Osteoblast (primary cell): Measurements from ENCODE around the gene MYCL. TPM values are rescaled to one million over a fixed set of nuclear protein-coding genes. Genes with fewer than 3 reads are reported as not detected.
A peak's percentile ranks its signal among the peaks of the same experiment; 100 is the strongest.

Experiments
- DNase-seq: peaks from one replicate; pipeline ENCODE4 v3.0.0; 2011; ENCODE audit warnings: low spot score, mixed read lengths; ENCODE audit not compliant: insufficient read length; ENCODE audit errors: missing footprints
- H2AFZ ChIP-seq: 2 replicates; pipeline ENCODE4 v1.6.0; 2011; ENCODE audit warnings: mild to moderate bottlenecking, low read length
- H3K27ac ChIP-seq: 2 replicates; pipeline ENCODE4 v1.5.1; 2011; ENCODE audit warnings: mild to moderate bottlenecking, low read depth, low read length, moderate library complexity
- H3K27me3 ChIP-seq: 2 replicates; pipeline ENCODE4 v1.6.0; 2012; ENCODE audit warnings: mild to moderate bottlenecking, control low read depth, inconsistent platforms, low read length, moderate library complexity; ENCODE audit not compliant: insufficient read depth
- H3K36me3 ChIP-seq: 2 replicates; pipeline ENCODE4 v1.5.1; 2011; ENCODE audit warnings: mild to moderate bottlenecking, low read length, control low read depth, moderate library complexity; ENCODE audit not compliant: insufficient read depth
- H3K4me1 ChIP-seq: 2 replicates; pipeline ENCODE4 v1.5.1; 2011; ENCODE audit warnings: mild to moderate bottlenecking, low read length, control low read depth, moderate library complexity; ENCODE audit not compliant: insufficient read depth
- H3K4me2 ChIP-seq: 2 replicates; pipeline ENCODE4 v1.6.0; 2011; ENCODE audit warnings: mild to moderate bottlenecking, low read length; ENCODE audit not compliant: insufficient read depth
- H3K4me3 ChIP-seq: fragments of 200-600 bp; sonication (generic); 3 replicates; pipeline ENCODE4 v1.5.1; 2012; ENCODE audit warnings: mild to moderate bottlenecking, low read length, inconsistent platforms; ENCODE audit not compliant: insufficient read depth
- H3K79me2 ChIP-seq: 2 replicates; pipeline ENCODE4 v1.6.0; 2012; ENCODE audit warnings: mild to moderate bottlenecking, low read length, control low read depth, inconsistent platforms; ENCODE audit not compliant: insufficient read depth
- H3K9me3 ChIP-seq: 2 replicates; pipeline ENCODE4 v1.5.1; 2011; ENCODE audit warnings: low read depth, low read length, control low read depth
- H4K20me1 ChIP-seq: 2 replicates; pipeline ENCODE4 v1.6.0; 2012; ENCODE audit warnings: mild to moderate bottlenecking, low read length, control low read depth; ENCODE audit not compliant: insufficient read depth
- CTCF ChIP-seq: IDR thresholded peaks from 2 replicates; pipeline ENCODE4 v1.5.1; 2011; ENCODE audit warnings: mild to moderate bottlenecking, low read depth, low read length, moderate library complexity; ENCODE audit errors: extremely low read depth
- total RNA-seq: library from RNA; depleted of rRNA; stranded (reverse); fragments of >200 nt; gene quantifications from 2 replicates; pipeline ENCODE4 v1.2.3, GENCODE V29; 2012

The MYCL gene
- total RNA-seq, 1 donor: 0.72 TPM

GRCh38 chr1:39849203-39849602 lies 52.5 kb downstream of the MYCL start:
- Histone ChIP-seq H3K4me3 (no peak overlapping the region), H3K4me1 (peaks cover 21% of the 10 kb centered on the region), H3K79me2 (peaks cover 9% of the 10 kb centered on the region), H3K27ac (no peak overlapping the region), H3K36me3 (peaks cover 42% of the 10 kb centered on the region), H2AFZ (no peak overlapping the region), H3K4me2 (no peak overlapping the region), H4K20me1 (peaks cover 51% of the 10 kb centered on the region), H3K9me3 (no peaks in the 10 kb centered on the region), H3K27me3 (no peaks in the 10 kb centered on the region)
- DNase-seq: no peak
- TF ChIP-seq CTCF: no peak

GRCh38 chr1:39847940-39848339 lies 53.8 kb downstream of the MYCL start:
- peaks cover 21% of the 10 kb centered on the region for H3K4me1 ChIP-seq
- H3K27ac ChIP-seq: no peak overlapping the region
- H3K9me3 ChIP-seq: no peaks in the 10 kb centered on the region
- no peak for TF ChIP-seq CTCF
- peaks cover 50% of the 10 kb centered on the region for H3K36me3 ChIP-seq
- H3K4me3 ChIP-seq: no peak overlapping the region
- no peaks in the 10 kb centered on the region for H3K27me3 ChIP-seq
- DNase-seq: no peak
- H4K20me1 ChIP-seq: peaks cover 48% of the 10 kb centered on the region
- H2AFZ ChIP-seq: no peak overlapping the region
- peaks cover 5% of the 10 kb centered on the region for H3K79me2 ChIP-seq
- H3K4me2 ChIP-seq: no peak overlapping the region

GRCh38 chr1:39846796-39847195 lies 54.9 kb downstream of the MYCL start:
- H3K27ac ChIP-seq: peak overlapping the region; percentile 51
- H3K27me3 ChIP-seq: no peaks in the 10 kb centered on the region
- peaks cover 61% of the 10 kb centered on the region for H3K36me3 ChIP-seq
- peak overlapping the region; percentile 16 for H3K4me2 ChIP-seq
- H3K9me3 ChIP-seq: no peaks in the 10 kb centered on the region
- peaks cover 17% of the 10 kb centered on the region for H3K4me1 ChIP-seq
- no peak overlapping the region for H3K4me3 ChIP-seq
- H3K79me2 ChIP-seq: peaks cover 3% of the 10 kb centered on the region
- TF ChIP-seq CTCF: no peak
- no peak for DNase-seq
- H2AFZ ChIP-seq: no peak overlapping the region
- peaks cover 38% of the 10 kb centered on the region for H4K20me1 ChIP-seq

DNA sequence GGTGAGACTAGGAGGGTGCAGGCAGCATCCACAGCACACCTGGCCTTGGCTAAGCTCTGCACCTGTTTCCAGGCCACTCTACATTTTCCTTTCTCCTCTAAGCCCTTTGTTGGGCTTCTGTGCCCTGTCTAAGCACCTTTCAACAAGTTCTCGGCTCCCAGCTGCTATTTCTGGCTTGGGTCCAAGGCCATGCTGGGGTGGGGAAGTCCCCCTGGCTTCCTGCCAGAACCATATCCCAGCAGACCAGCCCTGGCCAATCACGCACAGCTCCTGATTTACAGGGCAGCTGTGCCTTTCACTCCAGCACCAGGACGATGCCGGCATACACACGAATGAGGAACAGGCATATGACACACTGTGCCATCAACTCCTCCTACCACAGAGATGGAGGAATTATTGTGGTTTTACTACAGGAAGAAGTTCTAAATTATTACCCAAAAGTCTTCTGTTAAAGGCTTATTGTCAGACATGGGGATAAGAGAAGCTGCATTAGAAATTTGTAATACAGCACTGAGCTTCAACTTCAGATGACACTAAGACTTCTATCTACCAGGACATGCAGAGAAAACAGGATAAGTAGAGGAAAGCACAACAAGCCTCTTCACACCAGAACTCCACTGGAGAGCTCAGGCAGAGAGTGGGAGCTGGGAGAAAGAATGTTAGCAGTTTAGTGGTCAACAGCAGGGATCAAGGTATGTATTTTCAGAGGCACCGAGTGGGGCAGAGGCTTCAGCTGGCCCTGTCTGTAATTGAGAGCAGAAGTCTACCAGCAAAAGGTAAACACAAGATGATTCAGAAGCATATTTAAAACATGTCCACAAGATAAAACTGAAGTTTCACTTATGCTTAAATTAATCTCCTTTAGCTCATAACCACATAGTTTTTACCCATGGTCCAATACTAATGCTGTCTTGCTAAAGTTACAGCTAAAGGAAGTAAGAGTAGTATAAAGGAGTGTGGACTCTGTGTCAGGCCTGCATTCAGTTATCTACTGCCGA lies 55.8 kb downstream of the MYCL start:
- Histone ChIP-seq H3K4me1 (peaks cover 17% of the 10 kb centered on the region), H4K20me1 (peaks cover 32% of the 10 kb centered on the region), H3K9me3 (no peaks in the 10 kb centered on the region), H3K27me3 (no peaks in the 10 kb centered on the region), H3K27ac (peak overlapping the region; percentile 51), H2AFZ (no peak overlapping the region), H3K79me2 (peaks cover 2% of the 10 kb centered on the region), H3K36me3 (peaks cover 69% of the 10 kb centered on the region), H3K4me2 (peak overlapping the region; percentile 50), H3K4me3 (peak overlapping the region; percentile 4)
- peak; percentile 68 for DNase-seq
- TF ChIP-seq CTCF: no peak
